HepG2 (cell line): ENCODE measurements around the gene LASP1. TPM values are rescaled to one million over a fixed set of nuclear protein-coding genes. Genes with fewer than 3 reads are reported as not detected.
A peak's percentile ranks its signal among the peaks of the same experiment; 100 is the strongest.

Source experiments
- ETV6 ChIP-seq: sonication (generic); formaldehyde crosslinking; conservative IDR thresholded peaks from 2 replicates; pipeline ENCODE4 v1.4.0; 2020; ENCODE audit warnings: missing genetic modification reagents
- FOSL2 ChIP-seq: sonication (generic); formaldehyde crosslinking; IDR thresholded peaks from 2 replicates; pipeline ENCODE4 v1.4.0; 2020; ENCODE audit warnings: missing genetic modification reagents
- FOXP1 ChIP-seq, 2 experiments: fragments of 450-650 bp in 1 of 2; IDR thresholded peaks; 2 replicates each; pipeline ENCODE4 v1.6.1; 2017 to 2018; ENCODE audit warnings: antibody characterized with exemption in 1 of 2
- GABPB1 ChIP-seq: IDR thresholded peaks from 2 replicates; pipeline ENCODE4 v1.6.1; 2016; ENCODE audit warnings: mild to moderate bottlenecking, missing genetic modification reagents, moderate library complexity, missing compliant biosample characterization
- HOXA5 ChIP-seq: sonication (generic); formaldehyde crosslinking; IDR thresholded peaks from 2 replicates; pipeline ENCODE4 v1.4.0; 2020; ENCODE audit warnings: missing genetic modification reagents
- MED8 ChIP-seq: sonication (generic); formaldehyde crosslinking; IDR thresholded peaks from 2 replicates; pipeline ENCODE4 v1.8.1; 2023; ENCODE audit warnings: mild to moderate bottlenecking, missing genetic modification reagents; ENCODE audit not compliant: insufficient replicate concordance
- MXD4 ChIP-seq: IDR thresholded peaks from 2 replicates; pipeline ENCODE4 v1.6.1; 2016; ENCODE audit warnings: mild to moderate bottlenecking, missing biosample characterization, missing genetic modification reagents
- NFE2 ChIP-seq: sonication (generic); formaldehyde crosslinking; IDR thresholded peaks from 2 replicates; pipeline ENCODE4 v1.4.0; 2020; ENCODE audit warnings: missing genetic modification reagents
- POLR2AphosphoS2 ChIP-seq: IDR thresholded peaks from 2 replicates; pipeline ENCODE4 v1.6.1; 2011; ENCODE audit warnings: low read depth, low read length, improper control_type of control experiment
- RBFOX2 ChIP-seq: fragments of 200-400 bp; formaldehyde crosslinking; IDR thresholded peaks from 2 replicates; pipeline ENCODE4 v1.6.1; 2017; ENCODE audit warnings: low read depth, mild to moderate bottlenecking, low read length
- TP53 ChIP-seq: sonication (generic); formaldehyde crosslinking; conservative IDR thresholded peaks from 2 replicates; pipeline ENCODE4 v1.4.0; 2020; ENCODE audit warnings: missing genetic modification reagents
- ZNF224 ChIP-seq: sonication (generic); formaldehyde crosslinking; IDR thresholded peaks from 2 replicates; pipeline ENCODE4 v1.5.0; 2020; ENCODE audit warnings: mild to moderate bottlenecking, missing genetic modification reagents
- ZNF296 ChIP-seq: sonication (generic); formaldehyde crosslinking; conservative IDR thresholded peaks from 2 replicates; pipeline ENCODE4 v1.5.0; 2020; ENCODE audit warnings: mild to moderate bottlenecking, missing genetic modification reagents
- ZNF44 ChIP-seq: sonication (generic); formaldehyde crosslinking; IDR thresholded peaks from 2 replicates; pipeline ENCODE4 v1.5.1; 2020; ENCODE audit warnings: mild to moderate bottlenecking, missing genetic modification reagents
- ZNF577 ChIP-seq: sonication (generic); formaldehyde crosslinking; IDR thresholded peaks from 2 replicates; pipeline ENCODE4 v1.4.0; 2020; ENCODE audit warnings: mild to moderate bottlenecking, low read depth, missing genetic modification reagents, borderline replicate concordance
- ZNF607 ChIP-seq: sonication (generic); formaldehyde crosslinking; IDR thresholded peaks from 2 replicates; pipeline ENCODE4 v1.5.1; 2020; ENCODE audit warnings: missing genetic modification reagents, mild to moderate bottlenecking, borderline replicate concordance
- ZNF616 ChIP-seq: sonication (generic); formaldehyde crosslinking; IDR thresholded peaks from 2 replicates; pipeline ENCODE4 v1.5.0; 2020; ENCODE audit warnings: low read depth, mild to moderate bottlenecking, missing genetic modification reagents
- ZNF777 ChIP-seq: sonication (generic); formaldehyde crosslinking; IDR thresholded peaks from 2 replicates; pipeline ENCODE4 v1.4.0; 2020; ENCODE audit warnings: missing genetic modification reagents
- ZNF850 ChIP-seq: sonication (generic); formaldehyde crosslinking; conservative IDR thresholded peaks from 2 replicates; pipeline ENCODE4 v1.9.0; 2021; ENCODE audit warnings: mild to moderate bottlenecking, missing genetic modification reagents
- ZNF883 ChIP-seq: sonication (generic); formaldehyde crosslinking; IDR thresholded peaks from 2 replicates; pipeline ENCODE4 v1.5.1; 2020; ENCODE audit warnings: mild to moderate bottlenecking, missing genetic modification reagents; ENCODE audit errors: not compliant biosample characterization
- ZZZ3 ChIP-seq: sonication (generic); formaldehyde crosslinking; IDR thresholded peaks from 2 replicates; pipeline ENCODE4 v1.4.0; 2020; ENCODE audit warnings: missing genetic modification reagents, mild to moderate bottlenecking, borderline replicate concordance
- polyA plus RNA-seq, 8 experiments: library from polyadenylated mRNA; depleted of rRNA in 3 of 8; stranded (reverse) in 7 of 8; unstranded in 1 of 8; fragments of >200 nt; fragmentation: Illumina TruSeq in 4 of 8; extraction: Trizol in 4 of 8; gene quantifications; 2 replicates each; pipeline versions ENCODE4 v1.2.1 to v1.2.3, GENCODE V29; 2011 to 2016; ENCODE audit warnings: low read depth in 4 of 8, missing spikeins in 1 of 8, mixed read lengths in 1 of 8; ENCODE audit not compliant: insufficient read depth in 1 of 8
- total RNA-seq, 5 experiments: library from RNA; depleted of rRNA; stranded (reverse); fragments of >200 nt; fragmentation: Illumina TruSeq; extraction: Trizol; gene quantifications; 2 replicates each; pipeline ENCODE4 v1.2.3, GENCODE V29; 2016; ENCODE audit warnings: low read depth in 1 of 5
- TF ChIP-seq, protein P1 (sequence below): sonication (generic); formaldehyde crosslinking; IDR thresholded peaks from 2 replicates; pipeline ENCODE4 v1.5.0; 2020; ENCODE audit warnings: mild to moderate bottlenecking, low read depth, missing genetic modification reagents, borderline replicate concordance
- TF ChIP-seq, protein P2 (sequence below): sonication (generic); formaldehyde crosslinking; conservative IDR thresholded peaks from 2 replicates; pipeline ENCODE4 v1.8.0; 2022; ENCODE audit warnings: low read depth, missing genetic modification reagents
- TF ChIP-seq, protein P3 (sequence below): sonication (generic); formaldehyde crosslinking; IDR thresholded peaks from 2 replicates; pipeline ENCODE4 v1.4.0; 2020; ENCODE audit warnings: mild to moderate bottlenecking, missing genetic modification reagents, borderline replicate concordance
- TF ChIP-seq, protein P4 (sequence below): IDR thresholded peaks from 2 replicates; pipeline ENCODE4 v1.6.1; 2018; ENCODE audit warnings: missing genetic modification reagents

Gene LASP1
- total and polyA plus RNA-seq, 2 of the 13 experiments (the other 11 are each of a cell fraction or from before 2014, with no cell fraction given): 70.1 to 97.0 TPM

DNA sequence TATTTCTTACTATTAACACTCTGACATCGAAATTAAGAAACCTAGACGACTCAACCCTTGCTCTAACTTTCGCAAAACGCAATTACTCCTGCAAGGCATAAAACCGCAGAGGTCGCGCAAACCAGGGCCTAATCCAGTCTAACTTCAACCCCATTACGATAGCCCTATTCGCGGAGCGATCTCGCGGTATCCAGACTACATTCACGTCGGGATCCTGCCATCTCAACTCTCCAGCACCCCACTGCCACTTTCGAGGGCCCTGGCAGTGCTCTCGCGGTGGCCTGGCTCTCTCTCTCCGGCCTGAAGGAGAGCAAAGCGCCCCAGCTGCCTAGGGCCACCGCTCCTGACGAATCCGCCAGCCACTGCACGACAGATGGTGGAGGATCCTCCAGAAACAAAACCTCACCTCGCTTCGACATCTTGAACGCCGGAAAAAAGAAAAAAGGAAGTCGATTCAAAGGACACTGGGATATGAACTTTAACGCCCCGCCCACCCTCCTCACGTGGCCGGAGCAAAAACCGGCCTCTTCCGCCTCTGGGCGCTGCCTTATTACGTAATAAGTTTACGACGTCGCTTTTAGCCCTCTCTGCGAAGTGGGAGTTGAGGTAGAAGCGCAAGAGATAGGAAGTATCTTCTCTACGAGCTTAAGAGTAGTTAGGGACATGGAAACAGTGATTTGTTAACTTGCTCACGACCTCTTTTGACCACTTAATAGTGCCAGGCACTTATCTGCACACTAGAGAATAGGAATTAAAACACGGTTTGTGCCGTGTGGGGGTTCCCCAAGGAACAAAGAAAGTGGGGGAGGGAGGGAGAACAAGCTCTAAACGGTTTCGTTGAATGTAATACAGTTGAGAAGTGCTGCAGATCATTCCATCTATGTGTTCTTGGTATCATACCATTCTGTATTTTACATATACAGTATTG, 16.3 kb upstream of the LASP1 start, which contains the start of gene RPL23 (continued):
- TF ChIP-seq ZNF883 (CRISPR knock-in tag) (peak; percentile 98), MED8 (CRISPR knock-in tag) (peak; percentile 90), ZNF607 (CRISPR knock-in tag) (peak; percentile 97), ZNF777 (CRISPR knock-in tag) (peak; percentile 89), MXD4 (CRISPR knock-in tag) (peak; percentile 87), POLR2AphosphoS2 (peak; percentile 97), ETV6 (CRISPR knock-in tag) (peak; percentile 87; the same call in 1 of the 2 replicates), ZNF616 (CRISPR knock-in tag) (peak; percentile 83; the same call in 1 of the 2 replicates), ZNF296 (CRISPR knock-in tag) (no peak), NFE2 (CRISPR knock-in tag) (0 out of 2 replicates have a peak, but pooled peaks have one; percentile 7), ZNF850 (CRISPR knock-in tag) (no peak), ZNF224 (CRISPR knock-in tag) (peak; percentile 70; the same call in 1 of the 2 replicates), TP53 (CRISPR knock-in tag) (0 out of 2 replicates have a peak, but pooled peaks have one; percentile 63), ZNF577 (CRISPR knock-in tag) (no peak), FOXP1 (IDR thresholded peaks at IDR 0.05) (peak; percentile 33; the same call in 1 of the 2 replicates), FOXP1 (CRISPR knock-in tag; IDR thresholded peaks at IDR 0.05) (peak; percentile 66), ZZZ3 (peak; percentile 100), ZNF44 (peak; percentile 99), RBFOX2 (peak; percentile 92), GABPB1 (CRISPR knock-in tag) (peak; percentile 94), HOXA5 (CRISPR knock-in tag) (peak; percentile 99), FOSL2 (CRISPR knock-in tag) (peak; percentile 65)
- TF ChIP-seq, protein P1, sequence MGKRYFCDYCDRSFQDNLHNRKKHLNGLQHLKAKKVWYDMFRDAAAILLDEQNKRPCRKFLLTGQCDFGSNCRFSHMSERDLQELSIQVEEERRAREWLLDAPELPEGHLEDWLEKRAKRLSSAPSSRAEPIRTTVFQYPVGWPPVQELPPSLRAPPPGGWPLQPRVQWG: no peak
- TF ChIP-seq, protein P2, sequence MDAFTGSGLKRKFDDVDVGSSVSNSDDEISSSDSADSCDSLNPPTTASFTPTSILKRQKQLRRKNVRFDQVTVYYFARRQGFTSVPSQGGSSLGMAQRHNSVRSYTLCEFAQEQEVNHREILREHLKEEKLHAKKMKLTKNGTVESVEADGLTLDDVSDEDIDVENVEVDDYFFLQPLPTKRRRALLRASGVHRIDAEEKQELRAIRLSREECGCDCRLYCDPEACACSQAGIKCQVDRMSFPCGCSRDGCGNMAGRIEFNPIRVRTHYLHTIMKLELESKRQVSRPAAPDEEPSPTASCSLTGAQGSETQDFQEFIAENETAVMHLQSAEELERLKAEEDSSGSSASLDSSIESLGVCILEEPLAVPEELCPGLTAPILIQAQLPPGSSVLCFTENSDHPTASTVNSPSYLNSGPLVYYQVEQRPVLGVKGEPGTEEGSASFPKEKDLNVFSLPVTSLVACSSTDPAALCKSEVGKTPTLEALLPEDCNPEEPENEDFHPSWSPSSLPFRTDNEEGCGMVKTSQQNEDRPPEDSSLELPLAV (CRISPR knock-in tag): peak; percentile 92; the same call in 1 of the 2 replicates
- TF ChIP-seq, protein P3, sequence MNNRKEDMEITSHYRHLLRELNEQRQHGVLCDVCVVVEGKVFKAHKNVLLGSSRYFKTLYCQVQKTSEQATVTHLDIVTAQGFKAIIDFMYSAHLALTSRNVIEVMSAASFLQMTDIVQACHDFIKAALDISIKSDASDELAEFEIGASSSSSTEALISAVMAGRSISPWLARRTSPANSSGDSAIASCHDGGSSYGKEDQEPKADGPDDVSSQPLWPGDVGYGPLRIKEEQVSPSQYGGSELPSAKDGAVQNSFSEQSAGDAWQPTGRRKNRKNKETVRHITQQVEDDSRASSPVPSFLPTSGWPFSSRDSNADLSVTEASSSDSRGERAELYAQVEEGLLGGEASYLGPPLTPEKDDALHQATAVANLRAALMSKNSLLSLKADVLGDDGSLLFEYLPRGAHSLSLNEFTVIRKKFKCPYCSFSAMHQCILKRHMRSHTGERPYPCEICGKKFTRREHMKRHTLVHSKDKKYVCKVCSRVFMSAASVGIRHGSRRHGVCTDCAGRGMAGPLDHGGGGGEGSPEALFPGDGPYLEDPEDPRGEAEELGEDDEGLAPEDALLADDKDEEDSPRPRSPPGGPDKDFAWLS (CRISPR knock-in tag): peak; percentile 43
- TF ChIP-seq, protein P4, sequence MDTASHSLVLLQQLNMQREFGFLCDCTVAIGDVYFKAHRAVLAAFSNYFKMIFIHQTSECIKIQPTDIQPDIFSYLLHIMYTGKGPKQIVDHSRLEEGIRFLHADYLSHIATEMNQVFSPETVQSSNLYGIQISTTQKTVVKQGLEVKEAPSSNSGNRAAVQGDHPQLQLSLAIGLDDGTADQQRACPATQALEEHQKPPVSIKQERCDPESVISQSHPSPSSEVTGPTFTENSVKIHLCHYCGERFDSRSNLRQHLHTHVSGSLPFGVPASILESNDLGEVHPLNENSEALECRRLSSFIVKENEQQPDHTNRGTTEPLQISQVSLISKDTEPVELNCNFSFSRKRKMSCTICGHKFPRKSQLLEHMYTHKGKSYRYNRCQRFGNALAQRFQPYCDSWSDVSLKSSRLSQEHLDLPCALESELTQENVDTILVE (CRISPR knock-in tag): peak; percentile 94
